HepG2 (cell line): ENCODE measurements around the gene CCT8. TPM values are rescaled to one million over a fixed set of nuclear protein-coding genes. Genes with fewer than 3 reads are reported as not detected.

Experiments
- ATAC-seq: fragments of 200-7000 bp; cut with Tn5 transposase; 3 replicates; pipeline ENCODE4 v1.9.1; 2020; ENCODE audit warnings: mild to moderate bottlenecking, moderate library complexity
- BruUV-seq: library from RNA; stranded (reverse); fragments of 400-500 nt; replicated peaks from 2 replicates; lab custom pipeline; 2021; lab: Mats Ljungman, UMichigan
- CTCF ChIA-PET: fragments of 300-600 bp; formaldehyde crosslinking; extraction: SDS; loops from one replicate; lab custom pipeline; 2021; ENCODE audit warnings: low total read pairs, inconsistent platforms, low intra/inter-chr PET ratio; lab: Yijun Ruan, JAX
- POLR2A ChIA-PET: fragments of 350-600 bp; sonication (Branson Sonifier 250); formaldehyde crosslinking; loops from one replicate; lab custom pipeline; 2020; ENCODE audit warnings: antibody characterized with exemption, inconsistent platforms; lab: Yijun Ruan, JAX
- DNase-seq: peaks from one replicate; pipeline ENCODE4 v3.0.0-alpha.2; 2015; ENCODE audit warnings: low spot score
- FAIRE-seq: peaks from 3 replicates; lab custom pipeline; 2011; peaks lifted over from hg19 to GRCh38; lab: Jason Lieb, UNC
- H2AFZ ChIP-seq: one replicate; pipeline ENCODE4 v1.6.1; 2011; ENCODE audit warnings: low read length, inconsistent platforms
- H3K27ac ChIP-seq: fragments of 300-600 bp; 3 replicates; pipeline ENCODE4 v1.8.0; 2011; ENCODE audit warnings: mixed run types, mild to moderate bottlenecking, mixed read lengths, low read length, inconsistent platforms; ENCODE audit not compliant: insufficient read depth; ENCODE audit errors: extremely low read length
- H3K27me3 ChIP-seq, 2 experiments: fragments of 200-600 bp in 1 of 2; 2 replicates in 1 of 2; 3 replicates in 1 of 2; pipeline versions ENCODE4 v1.6.0 to v1.8.0; 2011; ENCODE audit warnings: low read length in 2 of 2, mild to moderate bottlenecking in 2 of 2, moderate library complexity in 2 of 2, inconsistent platforms in 1 of 2; ENCODE audit not compliant: insufficient read depth in 2 of 2, control insufficient read depth in 1 of 2
- H3K36me3 ChIP-seq, 2 experiments: fragments of 200-600 bp in 1 of 2; replicated peaks in 1 of 2; 2 replicates in 1 of 2; 3 replicates in 1 of 2; pipeline versions ENCODE4 v1.5.1 to v1.8.0; 2011; ENCODE audit warnings: low read length in 2 of 2, inconsistent platforms in 1 of 2; ENCODE audit not compliant: insufficient read depth in 2 of 2, control insufficient read depth in 1 of 2
- H3K4me1 ChIP-seq: 2 replicates; pipeline ENCODE4 v1.5.1; 2012; ENCODE audit warnings: low read length, inconsistent platforms; ENCODE audit not compliant: insufficient read depth
- H3K4me2 ChIP-seq: 2 replicates; pipeline ENCODE4 v1.6.0; 2011; ENCODE audit warnings: low read depth, low read length, inconsistent platforms
- H3K4me3 ChIP-seq, 3 experiments: fragments of 200-600 bp in 1 of 3; sonication (generic), shearing (Covaris generic) in 1 of 3; replicated peaks in 1 of 3; 2 replicates each; pipeline ENCODE4 v1.5.1; 2011 to 2016; ENCODE audit warnings: low read length in 3 of 3, inconsistent platforms in 2 of 3, low read depth in 2 of 3, mild to moderate bottlenecking in 2 of 3, control low read depth in 1 of 3, mixed read lengths in 1 of 3; ENCODE audit not compliant: insufficient read depth in 1 of 3
- H3K79me2 ChIP-seq: one replicate; pipeline ENCODE4 v1.6.1; 2011; ENCODE audit warnings: low read length, inconsistent platforms; ENCODE audit not compliant: insufficient read depth
- H3K9ac ChIP-seq: 2 replicates; pipeline ENCODE4 v1.6.0; 2011; ENCODE audit warnings: mild to moderate bottlenecking, low read depth, low read length, inconsistent platforms; ENCODE audit not compliant: insufficient read depth
- H3K9me3 ChIP-seq: 2 replicates; pipeline ENCODE4 v1.5.1; 2012; ENCODE audit warnings: mild to moderate bottlenecking, low read length
- H4K20me1 ChIP-seq: 2 replicates; pipeline ENCODE4 v1.6.0; 2011; ENCODE audit warnings: inconsistent platforms, mild to moderate bottlenecking, low read length, moderate library complexity; ENCODE audit not compliant: insufficient read depth
- FOSL1 ChIP-seq: sonication (generic); formaldehyde crosslinking; IDR thresholded peaks from 2 replicates; pipeline ENCODE4 v1.9.0; 2021; ENCODE audit warnings: missing genetic modification reagents, borderline replicate concordance
- HES4 ChIP-seq: sonication (generic); formaldehyde crosslinking; IDR thresholded peaks from 2 replicates; pipeline ENCODE4 v1.9.0; 2021; ENCODE audit warnings: mild to moderate bottlenecking, missing genetic modification reagents, borderline replicate concordance
- KDM2A ChIP-seq: sonication (generic); formaldehyde crosslinking; IDR thresholded peaks from 2 replicates; pipeline ENCODE4 v1.4.0; 2020; ENCODE audit warnings: low read depth, missing genetic modification reagents, borderline replicate concordance
- MBD4 ChIP-seq: IDR thresholded peaks from 2 replicates; pipeline ENCODE4 v1.6.1; 2012; ENCODE audit warnings: low read length, inconsistent platforms, borderline replicate concordance
- MIER3 ChIP-seq: IDR thresholded peaks from 2 replicates; pipeline ENCODE4 v1.6.1; 2016; ENCODE audit warnings: missing compliant biosample characterization, borderline replicate concordance
- MZF1 ChIP-seq: sonication (generic); formaldehyde crosslinking; IDR thresholded peaks from 2 replicates; pipeline ENCODE4 v1.8.1; 2023; ENCODE audit warnings: mild to moderate bottlenecking, missing genetic modification reagents, borderline replicate concordance
- NBN ChIP-seq: fragments of 450-650 bp; conservative IDR thresholded peaks from 2 replicates; pipeline ENCODE4 v1.6.1; 2017
- PHF8 ChIP-seq: sonication (generic); formaldehyde crosslinking; IDR thresholded peaks from 2 replicates; pipeline ENCODE4 v1.5.0; 2020; ENCODE audit warnings: missing genetic modification reagents
- PRMT3 ChIP-seq: sonication (generic); formaldehyde crosslinking; IDR thresholded peaks from 2 replicates; pipeline ENCODE4 v1.8.1; 2022; ENCODE audit warnings: low read depth, mild to moderate bottlenecking, moderate library complexity, missing genetic modification reagents, borderline replicate concordance
- ZNF33B ChIP-seq: sonication (generic); formaldehyde crosslinking; IDR thresholded peaks from 2 replicates; pipeline ENCODE4 v1.5.1; 2020; ENCODE audit warnings: mild to moderate bottlenecking, missing genetic modification reagents
- ZNF660 ChIP-seq: sonication (generic); formaldehyde crosslinking; IDR thresholded peaks from 2 replicates; pipeline ENCODE4 v1.5.1; 2020; ENCODE audit warnings: mild to moderate bottlenecking, low read depth, missing genetic modification reagents, borderline replicate concordance
- ZNF816 ChIP-seq: sonication (generic); formaldehyde crosslinking; IDR thresholded peaks from 2 replicates; pipeline ENCODE4 v1.8.0; 2022; ENCODE audit warnings: missing genetic modification reagents, mild to moderate bottlenecking, borderline replicate concordance
- WGBS: methylation state at CpG from one replicate; pipeline ENCODE4 v1.1.6; 2017; ENCODE audit warnings: low lambda C conversion rate; 5-methylcytosine and 5-hydroxymethylcytosine counted together
- in situ Hi-C: cut with HindIII; loops from 2 replicates; pipeline ENCODE4 v1.10.0; 2017; ENCODE audit warnings: low pct_unique_long_range_greater_than_20kb; ENCODE audit not compliant: extremely low pct_ligation_motif_present
- intact Hi-C: fragments of 100-400 bp; cut with micrococcal nuclease; formaldehyde crosslinking; loops from one replicate; pipeline ENCODE4 v1.10.0; 2022; ENCODE audit not compliant: unreplicated experiment
- polyA plus RNA-seq, 8 experiments: library from polyadenylated mRNA; depleted of rRNA in 3 of 8; stranded (reverse) in 7 of 8; unstranded in 1 of 8; fragments of >200 nt; fragmentation: Illumina TruSeq in 4 of 8; extraction: Trizol in 4 of 8; gene quantifications; 2 replicates each; pipeline versions ENCODE4 v1.2.1 to v1.2.3, GENCODE V29; 2011 to 2016; ENCODE audit warnings: low read depth in 4 of 8, missing spikeins in 1 of 8, mixed read lengths in 1 of 8; ENCODE audit not compliant: insufficient read depth in 1 of 8
- total RNA-seq, 5 experiments: library from RNA; depleted of rRNA; stranded (reverse); fragments of >200 nt; fragmentation: Illumina TruSeq; extraction: Trizol; gene quantifications; 2 replicates each; pipeline ENCODE4 v1.2.3, GENCODE V29; 2016; ENCODE audit warnings: low read depth in 1 of 5
- TF ChIP-seq, protein P1 (sequence below): sonication (generic); formaldehyde crosslinking; IDR thresholded peaks from 2 replicates; pipeline ENCODE4 v1.4.0; 2020; ENCODE audit warnings: missing genetic modification reagents
- TF ChIP-seq, protein P2 (sequence below): sonication (generic); formaldehyde crosslinking; IDR thresholded peaks from 2 replicates; pipeline ENCODE4 v1.4.0; 2020; ENCODE audit warnings: mild to moderate bottlenecking, low read depth, missing genetic modification reagents
- TF ChIP-seq, protein P3 (sequence below): sonication (generic); formaldehyde crosslinking; IDR thresholded peaks from 2 replicates; pipeline ENCODE4 v1.4.0; 2020; ENCODE audit warnings: missing genetic modification reagents
- TF ChIP-seq, protein P4 (sequence below): sonication (generic); formaldehyde crosslinking; IDR thresholded peaks from 2 replicates; pipeline ENCODE4 v1.9.0; 2021; ENCODE audit warnings: missing genetic modification reagents, borderline replicate concordance

Gene CCT8
- total and polyA plus RNA-seq, 2 of the 13 experiments (the other 11 are each of a cell fraction or from before 2014, with no cell fraction given): 127 to 325 TPM

DNA sequence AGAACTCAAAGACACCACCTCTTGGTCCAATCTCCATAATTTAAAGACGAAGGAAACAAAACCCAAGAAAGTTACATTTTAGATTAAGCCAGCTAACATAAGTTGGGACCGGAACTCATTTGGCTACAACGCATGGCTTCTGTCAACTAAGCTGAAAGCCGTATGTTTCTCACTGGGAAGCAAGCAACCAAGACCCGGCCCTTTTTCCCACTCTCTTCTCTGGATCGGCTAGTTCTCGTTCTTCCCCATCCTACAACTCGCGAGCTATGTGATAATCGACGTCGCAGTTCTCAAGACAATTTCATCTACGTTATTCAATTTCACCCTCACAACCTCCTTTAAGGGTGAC lies 601 bp downstream of the CCT8 start:
- POLR2A ChIA-PET: interaction anchor here (1.1 to 2.1 kb wide), 6 partner anchors 48 to 109 kb away, joined by 3 to 27 read pairs (median 5); partner anchors contain the start of genes LTN1, RWDD2B and USP16
- Histone ChIP-seq H4K20me1 (peaks cover 31% of the 10 kb centered on the region), H3K79me2 (peaks cover 49% of the 10 kb centered on the region), H3K9me3 (no peaks in the 10 kb centered on the region), H3K4me1 (peaks cover 38% of the 10 kb centered on the region), H3K27ac (peak overlapping the region; percentile 88), H3K36me3 (peaks cover 1 to 12% of the 10 kb centered on the region in 2 experiments; a peak in 4 of 5 replicates), H3K4me3 (peak overlapping the region; percentile 91 to 95 (median 94)), H3K27me3 (no peaks in the 10 kb centered on the region; a peak in 1 of 5 replicates), H3K9ac (peak overlapping the region; percentile 95), H2AFZ (no peak overlapping the region), H3K4me2 (peak overlapping the region; percentile 86)
- ATAC-seq: peak; percentile 60
- DNase-seq: peak; percentile 25
- peak; percentile 32 for FAIRE-seq
- BruUV-seq: no TSS peak
- in situ Hi-C loops (no loop called here), intact Hi-C loops (loop anchor here (1.0 to 2.0 kb wide), 2 partner anchors 48 to 226 kb away; partner anchors contain the start of gene USP16)
- 0% methylated on average over 13 of the region's 13 CpGs for WGBS
- CTCF ChIA-PET: no interaction called here
- TF ChIP-seq, protein P1, sequence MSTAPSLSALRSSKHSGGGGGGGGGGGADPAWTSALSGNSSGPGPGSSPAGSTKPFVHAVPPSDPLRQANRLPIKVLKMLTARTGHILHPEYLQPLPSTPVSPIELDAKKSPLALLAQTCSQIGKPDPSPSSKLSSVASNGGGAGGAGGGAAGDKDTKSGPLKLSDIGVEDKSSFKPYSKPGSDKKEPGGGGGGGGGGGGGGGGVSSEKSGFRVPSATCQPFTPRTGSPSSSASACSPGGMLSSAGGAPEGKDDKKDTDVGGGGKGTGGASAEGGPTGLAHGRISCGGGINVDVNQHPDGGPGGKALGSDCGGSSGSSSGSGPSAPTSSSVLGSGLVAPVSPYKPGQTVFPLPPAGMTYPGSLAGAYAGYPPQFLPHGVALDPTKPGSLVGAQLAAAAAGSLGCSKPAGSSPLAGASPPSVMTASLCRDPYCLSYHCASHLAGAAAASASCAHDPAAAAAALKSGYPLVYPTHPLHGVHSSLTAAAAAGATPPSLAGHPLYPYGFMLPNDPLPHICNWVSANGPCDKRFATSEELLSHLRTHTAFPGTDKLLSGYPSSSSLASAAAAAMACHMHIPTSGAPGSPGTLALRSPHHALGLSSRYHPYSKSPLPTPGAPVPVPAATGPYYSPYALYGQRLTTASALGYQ: no peak
- TF ChIP-seq, protein P2, sequence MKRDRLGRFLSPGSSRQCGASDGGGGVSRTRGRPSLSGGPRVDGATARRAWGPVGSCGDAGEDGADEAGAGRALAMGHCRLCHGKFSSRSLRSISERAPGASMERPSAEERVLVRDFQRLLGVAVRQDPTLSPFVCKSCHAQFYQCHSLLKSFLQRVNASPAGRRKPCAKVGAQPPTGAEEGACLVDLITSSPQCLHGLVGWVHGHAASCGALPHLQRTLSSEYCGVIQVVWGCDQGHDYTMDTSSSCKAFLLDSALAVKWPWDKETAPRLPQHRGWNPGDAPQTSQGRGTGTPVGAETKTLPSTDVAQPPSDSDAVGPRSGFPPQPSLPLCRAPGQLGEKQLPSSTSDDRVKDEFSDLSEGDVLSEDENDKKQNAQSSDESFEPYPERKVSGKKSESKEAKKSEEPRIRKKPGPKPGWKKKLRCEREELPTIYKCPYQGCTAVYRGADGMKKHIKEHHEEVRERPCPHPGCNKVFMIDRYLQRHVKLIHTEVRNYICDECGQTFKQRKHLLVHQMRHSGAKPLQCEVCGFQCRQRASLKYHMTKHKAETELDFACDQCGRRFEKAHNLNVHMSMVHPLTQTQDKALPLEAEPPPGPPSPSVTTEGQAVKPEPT (CRISPR knock-in tag): no peak
- TF ChIP-seq MIER3 (no peak), KDM2A (CRISPR knock-in tag) (no peak; the same call in 1 of the 2 replicates), MBD4 (no peak), HES4 (CRISPR knock-in tag) (no peak), PRMT3 (no peak), PHF8 (CRISPR knock-in tag) (no peak), ZNF33B (CRISPR knock-in tag) (no peak), FOSL1 (CRISPR knock-in tag) (no peak), ZNF816 (CRISPR knock-in tag) (0 out of 2 replicates have a peak, but pooled peaks have one; percentile 3), NBN (no peak), MZF1 (CRISPR knock-in tag) (no peak), ZNF660 (CRISPR knock-in tag) (no peak)
- TF ChIP-seq, protein P3, sequence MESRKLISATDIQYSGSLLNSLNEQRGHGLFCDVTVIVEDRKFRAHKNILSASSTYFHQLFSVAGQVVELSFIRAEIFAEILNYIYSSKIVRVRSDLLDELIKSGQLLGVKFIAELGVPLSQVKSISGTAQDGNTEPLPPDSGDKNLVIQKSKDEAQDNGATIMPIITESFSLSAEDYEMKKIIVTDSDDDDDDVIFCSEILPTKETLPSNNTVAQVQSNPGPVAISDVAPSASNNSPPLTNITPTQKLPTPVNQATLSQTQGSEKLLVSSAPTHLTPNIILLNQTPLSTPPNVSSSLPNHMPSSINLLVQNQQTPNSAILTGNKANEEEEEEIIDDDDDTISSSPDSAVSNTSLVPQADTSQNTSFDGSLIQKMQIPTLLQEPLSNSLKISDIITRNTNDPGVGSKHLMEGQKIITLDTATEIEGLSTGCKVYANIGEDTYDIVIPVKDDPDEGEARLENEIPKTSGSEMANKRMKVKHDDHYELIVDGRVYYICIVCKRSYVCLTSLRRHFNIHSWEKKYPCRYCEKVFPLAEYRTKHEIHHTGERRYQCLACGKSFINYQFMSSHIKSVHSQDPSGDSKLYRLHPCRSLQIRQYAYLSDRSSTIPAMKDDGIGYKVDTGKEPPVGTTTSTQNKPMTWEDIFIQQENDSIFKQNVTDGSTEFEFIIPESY: no peak
- TF ChIP-seq, protein P4, sequence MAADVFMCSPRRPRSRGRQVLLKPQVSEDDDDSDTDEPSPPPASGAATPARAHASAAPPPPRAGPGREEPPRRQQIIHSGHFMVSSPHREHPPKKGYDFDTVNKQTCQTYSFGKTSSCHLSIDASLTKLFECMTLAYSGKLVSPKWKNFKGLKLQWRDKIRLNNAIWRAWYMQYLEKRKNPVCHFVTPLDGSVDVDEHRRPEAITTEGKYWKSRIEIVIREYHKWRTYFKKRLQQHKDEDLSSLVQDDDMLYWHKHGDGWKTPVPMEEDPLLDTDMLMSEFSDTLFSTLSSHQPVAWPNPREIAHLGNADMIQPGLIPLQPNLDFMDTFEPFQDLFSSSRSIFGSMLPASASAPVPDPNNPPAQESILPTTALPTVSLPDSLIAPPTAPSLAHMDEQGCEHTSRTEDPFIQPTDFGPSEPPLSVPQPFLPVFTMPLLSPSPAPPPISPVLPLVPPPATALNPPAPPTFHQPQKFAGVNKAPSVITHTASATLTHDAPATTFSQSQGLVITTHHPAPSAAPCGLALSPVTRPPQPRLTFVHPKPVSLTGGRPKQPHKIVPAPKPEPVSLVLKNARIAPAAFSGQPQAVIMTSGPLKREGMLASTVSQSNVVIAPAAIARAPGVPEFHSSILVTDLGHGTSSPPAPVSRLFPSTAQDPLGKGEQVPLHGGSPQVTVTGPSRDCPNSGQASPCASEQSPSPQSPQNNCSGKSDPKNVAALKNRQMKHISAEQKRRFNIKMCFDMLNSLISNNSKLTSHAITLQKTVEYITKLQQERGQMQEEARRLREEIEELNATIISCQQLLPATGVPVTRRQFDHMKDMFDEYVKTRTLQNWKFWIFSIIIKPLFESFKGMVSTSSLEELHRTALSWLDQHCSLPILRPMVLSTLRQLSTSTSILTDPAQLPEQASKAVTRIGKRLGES (CRISPR knock-in tag): no peak
